ENCODE measurements around the gene LPIN3. TPM values are rescaled to one million over a fixed set of nuclear protein-coding genes. Genes with fewer than 3 reads are reported as not detected.

Gene LPIN3
- total and polyA plus RNA-seq, 2 of the 4 experiments (the other 2 are of a cell fraction), result 2.3 to 8.3 TPM

DNA sequence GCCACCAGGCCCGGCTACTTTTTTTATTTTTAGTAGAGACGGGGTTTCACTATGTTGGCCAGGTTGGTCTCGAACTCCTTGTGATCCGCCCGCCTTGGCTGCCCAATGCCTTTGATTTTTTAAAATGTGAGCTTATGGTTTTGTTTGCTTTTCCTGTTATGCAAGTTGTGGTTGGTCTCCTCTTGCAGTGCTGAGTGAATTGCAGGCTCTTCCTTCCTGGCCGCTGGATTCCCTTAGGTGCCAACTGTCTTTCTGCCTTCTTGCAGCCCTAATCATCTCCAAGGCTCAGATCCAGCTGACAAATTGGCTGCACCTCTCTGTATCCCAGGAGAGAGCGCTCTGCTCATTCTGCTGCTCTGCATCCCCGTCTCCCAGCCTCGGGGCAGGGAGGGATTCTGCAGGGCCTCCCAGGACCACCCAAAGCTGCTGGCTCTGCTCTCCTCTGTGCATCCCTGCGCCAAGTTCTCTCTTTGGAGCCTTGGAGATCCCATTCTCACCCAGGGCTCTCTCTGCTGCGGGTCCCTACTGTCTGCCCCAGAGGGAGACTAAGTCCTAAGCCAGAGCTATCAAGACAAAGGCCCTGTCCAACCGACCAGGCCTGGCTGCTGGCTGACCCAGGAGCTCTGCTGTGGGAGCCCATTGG, 40.1 kb downstream of the LPIN3 start:
- no peak overlapping the region for H3K27ac ChIP-seq (ENCODE audit: insufficient read depth, low read length)
- dilution Hi-C loops (cut with HindIII; ENCODE audit: low sequenced_read_pairs, unreplicated experiment), result no loop called here
- no peak overlapping the region for H4K5ac ChIP-seq (ENCODE audit: low read depth, low read length)
- H4K8ac ChIP-seq (ENCODE audit: low read depth in 2 of 2, low read length in 2 of 2), result no peak overlapping the region
- ATAC-seq (ENCODE audit: low read depth) (no peak), DNase-seq (no peak)
- no peaks in the 10 kb centered on the region for H3K36me3 ChIP-seq (ENCODE audit: control insufficient read depth, insufficient read depth, low read length)
- no peak overlapping the region for H4K91ac ChIP-seq (ENCODE audit: insufficient read depth, low read depth, low read length)
- no peak overlapping the region for H2BK120ac ChIP-seq (ENCODE audit: low read depth, low read length)
- H3K9ac ChIP-seq (ENCODE audit: low read depth, low read length), result no peak overlapping the region
- H3K18ac ChIP-seq (ENCODE audit: low read depth, low read length), result no peak overlapping the region
- no peak overlapping the region for H2AK5ac ChIP-seq (ENCODE audit: low read depth, low read length)
- H2BK15ac ChIP-seq (ENCODE audit: low read depth, low read length), result no peak overlapping the region
- no peak overlapping the region for H2BK20ac ChIP-seq (ENCODE audit: low read depth, low read length)
- H3K9me1 ChIP-seq (ENCODE audit: insufficient read depth, low read length), result no peaks in the 10 kb centered on the region
- no peaks in the 10 kb centered on the region for H3K9me3 ChIP-seq (ENCODE audit: control insufficient read depth, insufficient read depth, low read length)
- peak overlapping the region; percentile 50 for H2AK9ac ChIP-seq (replicated peaks; ENCODE audit: low read depth, low read length, poor library complexity)
- H2BK5ac ChIP-seq (ENCODE audit: low read depth, low read length, poor library complexity, severe bottlenecking), result no peak overlapping the region
- TF ChIP-seq FOS (IDR thresholded peaks at IDR 0.05; ENCODE audit: low read depth, low read length), result no peak
- TF ChIP-seq POLR2A (IDR thresholded peaks at IDR 0.05; ENCODE audit: low read depth, low read length), result no peak
- TF ChIP-seq MAFK (IDR thresholded peaks at IDR 0.05; ENCODE audit: low read depth, low read length), result no peak
- no peak for TF ChIP-seq RCOR1 (IDR thresholded peaks at IDR 0.05; ENCODE audit: insufficient replicate concordance, low read length)
- TF ChIP-seq BHLHE40 (IDR thresholded peaks at IDR 0.05; ENCODE audit: low read depth, low read length), result no peak
- no peak for TF ChIP-seq MAZ (IDR thresholded peaks at IDR 0.05; ENCODE audit: borderline replicate concordance, low read depth, low read length)
- intact Hi-C loops (cut with micrococcal nuclease), result no loop called here
- H3K4me2 ChIP-seq (ENCODE audit: low read depth, low read length), result no peak overlapping the region
- H3K23ac ChIP-seq (ENCODE audit: low read depth, low read length), result no peak overlapping the region
- H3K14ac ChIP-seq (replicated peaks; ENCODE audit: low read depth, low read length), result no peak overlapping the region
- BruUV-seq (replicated peaks), result no TSS peak
- WGBS, 2 experiments (ENCODE audit: extremely low coverage in 2 of 2, insufficient read length in 1 of 2), result 37% methylated on average over 3 of the region's 12 CpGs; no CpG with 5 or more reads in 1 of the 2 experiments
- CTCF ChIA-PET, result no interaction called here
- H4K20me1 ChIP-seq (ENCODE audit: insufficient read depth, low read length), result no peaks in the 10 kb centered on the region
- POLR2A ChIA-PET (ENCODE audit: unreplicated experiment), result no interaction called here
- no peak overlapping the region for H3K4me3 ChIP-seq (ENCODE audit: insufficient read depth, low read depth, low read length)
- H3K27me3 ChIP-seq (ENCODE audit: control insufficient read depth, insufficient read depth, low read length), result peaks cover 27% of the 10 kb centered on the region
- in situ Hi-C loops (cut with MboI; ENCODE audit: low sequenced_read_pairs), result no loop called here
- H3K56ac ChIP-seq (ENCODE audit: extremely low read depth, insufficient read depth, low read length), result no peak overlapping the region
- no peak overlapping the region for H2AFZ ChIP-seq (replicated peaks; ENCODE audit: low read length, poor library complexity)
- no peak overlapping the region for H3K4ac ChIP-seq (ENCODE audit: low read depth, low read length)
- H3K4me1 ChIP-seq (ENCODE audit: control insufficient read depth, insufficient read depth, low read length), result no peaks in the 10 kb centered on the region
- H3K79me1 ChIP-seq (ENCODE audit: low read depth in 1 of 2, low read length in 2 of 2), result no peaks in the 10 kb centered on the region

Data from IMR-90 (cell line).